ENCODE data around the gene SMIM27. TPM values are rescaled to one million over a fixed set of nuclear protein-coding genes. Genes with fewer than 3 reads are reported as not detected.
A peak's percentile ranks its signal among the peaks of the same experiment; 100 is the strongest.

Gene SMIM27
- total RNA-seq, 1 experiment from 2014 or later, result 13.6 TPM

DNA sequence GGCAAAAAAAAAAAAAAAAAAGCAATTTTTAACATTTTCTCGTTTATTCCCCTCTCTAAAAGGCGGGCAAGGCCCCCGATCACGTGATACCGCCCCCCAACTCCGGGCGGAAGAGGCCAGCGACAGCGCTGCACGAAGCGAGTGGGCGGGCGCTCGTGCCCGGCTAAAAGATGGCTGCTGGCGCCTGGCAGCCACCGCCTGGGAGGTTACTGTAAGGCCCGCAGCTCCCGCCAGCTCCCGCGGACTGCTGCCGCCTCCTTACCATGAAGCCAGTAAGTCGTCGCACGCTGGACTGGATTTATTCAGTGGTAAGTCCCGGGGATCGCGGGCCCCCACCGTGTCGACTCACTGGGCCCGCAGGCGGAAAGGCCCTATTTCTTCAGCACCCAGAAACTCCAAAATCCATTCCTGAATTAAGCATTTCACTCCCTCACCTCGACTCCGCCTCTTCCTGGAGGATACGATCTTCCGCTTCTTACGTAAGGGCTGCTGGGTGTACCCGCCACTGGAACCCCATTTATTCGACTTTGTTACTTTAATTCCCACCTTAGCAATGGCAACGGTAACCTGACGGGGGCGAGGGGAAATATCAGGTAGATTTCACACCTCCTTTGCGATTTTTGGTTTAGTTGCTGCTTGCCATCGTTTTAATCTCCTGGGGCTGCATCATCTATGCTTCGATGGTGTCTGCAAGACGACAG is at the start of gene SMIM27, which contains the start of gene TOPORS (continued):
- TF ChIP-seq, protein P1, sequence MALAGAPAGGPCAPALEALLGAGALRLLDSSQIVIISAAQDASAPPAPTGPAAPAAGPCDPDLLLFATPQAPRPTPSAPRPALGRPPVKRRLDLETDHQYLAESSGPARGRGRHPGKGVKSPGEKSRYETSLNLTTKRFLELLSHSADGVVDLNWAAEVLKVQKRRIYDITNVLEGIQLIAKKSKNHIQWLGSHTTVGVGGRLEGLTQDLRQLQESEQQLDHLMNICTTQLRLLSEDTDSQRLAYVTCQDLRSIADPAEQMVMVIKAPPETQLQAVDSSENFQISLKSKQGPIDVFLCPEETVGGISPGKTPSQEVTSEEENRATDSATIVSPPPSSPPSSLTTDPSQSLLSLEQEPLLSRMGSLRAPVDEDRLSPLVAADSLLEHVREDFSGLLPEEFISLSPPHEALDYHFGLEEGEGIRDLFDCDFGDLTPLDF (CRISPR knock-in tag; IDR thresholded peaks at IDR 0.05), result no peak
- TF ChIP-seq PRRX2 (CRISPR knock-in tag; IDR thresholded peaks at IDR 0.05) (no peak), RELA (CRISPR knock-in tag; IDR thresholded peaks at IDR 0.05; ENCODE audit: borderline replicate concordance) (no peak), ZNF396 (CRISPR knock-in tag; IDR thresholded peaks at IDR 0.05; ENCODE audit: borderline replicate concordance) (no peak), SP1 (CRISPR knock-in tag; conservative IDR thresholded peaks at IDR 0.05) (peak; percentile 90), HMGA2 (CRISPR knock-in tag; IDR thresholded peaks at IDR 0.05) (no peak), ELF4 (CRISPR knock-in tag; IDR thresholded peaks at IDR 0.05; ENCODE audit: low read depth) (no peak), ZNF138 (CRISPR knock-in tag; conservative IDR thresholded peaks at IDR 0.05) (no peak)
- TF ChIP-seq, protein P2, sequence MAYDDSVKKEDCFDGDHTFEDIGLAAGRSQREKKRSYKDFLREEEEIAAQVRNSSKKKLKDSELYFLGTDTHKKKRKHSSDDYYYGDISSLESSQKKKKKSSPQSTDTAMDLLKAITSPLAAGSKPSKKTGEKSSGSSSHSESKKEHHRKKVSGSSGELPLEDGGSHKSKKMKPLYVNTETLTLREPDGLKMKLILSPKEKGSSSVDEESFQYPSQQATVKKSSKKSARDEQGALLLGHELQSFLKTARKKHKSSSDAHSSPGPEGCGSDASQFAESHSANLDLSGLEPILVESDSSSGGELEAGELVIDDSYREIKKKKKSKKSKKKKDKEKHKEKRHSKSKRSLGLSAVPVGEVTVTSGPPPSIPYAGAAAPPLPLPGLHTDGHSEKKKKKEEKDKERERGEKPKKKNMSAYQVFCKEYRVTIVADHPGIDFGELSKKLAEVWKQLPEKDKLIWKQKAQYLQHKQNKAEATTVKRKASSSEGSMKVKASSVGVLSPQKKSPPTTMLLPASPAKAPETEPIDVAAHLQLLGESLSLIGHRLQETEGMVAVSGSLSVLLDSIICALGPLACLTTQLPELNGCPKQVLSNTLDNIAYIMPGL (CRISPR knock-in tag; IDR thresholded peaks at IDR 0.05), result no peak
- TF ChIP-seq, protein P3, sequence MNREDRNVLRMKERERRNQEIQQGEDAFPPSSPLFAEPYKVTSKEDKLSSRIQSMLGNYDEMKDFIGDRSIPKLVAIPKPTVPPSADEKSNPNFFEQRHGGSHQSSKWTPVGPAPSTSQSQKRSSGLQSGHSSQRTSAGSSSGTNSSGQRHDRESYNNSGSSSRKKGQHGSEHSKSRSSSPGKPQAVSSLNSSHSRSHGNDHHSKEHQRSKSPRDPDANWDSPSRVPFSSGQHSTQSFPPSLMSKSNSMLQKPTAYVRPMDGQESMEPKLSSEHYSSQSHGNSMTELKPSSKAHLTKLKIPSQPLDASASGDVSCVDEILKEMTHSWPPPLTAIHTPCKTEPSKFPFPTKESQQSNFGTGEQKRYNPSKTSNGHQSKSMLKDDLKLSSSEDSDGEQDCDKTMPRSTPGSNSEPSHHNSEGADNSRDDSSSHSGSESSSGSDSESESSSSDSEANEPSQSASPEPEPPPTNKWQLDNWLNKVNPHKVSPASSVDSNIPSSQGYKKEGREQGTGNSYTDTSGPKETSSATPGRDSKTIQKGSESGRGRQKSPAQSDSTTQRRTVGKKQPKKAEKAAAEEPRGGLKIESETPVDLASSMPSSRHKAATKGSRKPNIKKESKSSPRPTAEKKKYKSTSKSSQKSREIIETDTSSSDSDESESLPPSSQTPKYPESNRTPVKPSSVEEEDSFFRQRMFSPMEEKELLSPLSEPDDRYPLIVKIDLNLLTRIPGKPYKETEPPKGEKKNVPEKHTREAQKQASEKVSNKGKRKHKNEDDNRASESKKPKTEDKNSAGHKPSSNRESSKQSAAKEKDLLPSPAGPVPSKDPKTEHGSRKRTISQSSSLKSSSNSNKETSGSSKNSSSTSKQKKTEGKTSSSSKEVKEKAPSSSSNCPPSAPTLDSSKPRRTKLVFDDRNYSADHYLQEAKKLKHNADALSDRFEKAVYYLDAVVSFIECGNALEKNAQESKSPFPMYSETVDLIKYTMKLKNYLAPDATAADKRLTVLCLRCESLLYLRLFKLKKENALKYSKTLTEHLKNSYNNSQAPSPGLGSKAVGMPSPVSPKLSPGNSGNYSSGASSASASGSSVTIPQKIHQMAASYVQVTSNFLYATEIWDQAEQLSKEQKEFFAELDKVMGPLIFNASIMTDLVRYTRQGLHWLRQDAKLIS (CRISPR knock-in tag; IDR thresholded peaks at IDR 0.05; ENCODE audit: borderline replicate concordance), result peak; percentile 76; the same call in 1 of the 2 replicates
- TF ChIP-seq, protein P4, sequence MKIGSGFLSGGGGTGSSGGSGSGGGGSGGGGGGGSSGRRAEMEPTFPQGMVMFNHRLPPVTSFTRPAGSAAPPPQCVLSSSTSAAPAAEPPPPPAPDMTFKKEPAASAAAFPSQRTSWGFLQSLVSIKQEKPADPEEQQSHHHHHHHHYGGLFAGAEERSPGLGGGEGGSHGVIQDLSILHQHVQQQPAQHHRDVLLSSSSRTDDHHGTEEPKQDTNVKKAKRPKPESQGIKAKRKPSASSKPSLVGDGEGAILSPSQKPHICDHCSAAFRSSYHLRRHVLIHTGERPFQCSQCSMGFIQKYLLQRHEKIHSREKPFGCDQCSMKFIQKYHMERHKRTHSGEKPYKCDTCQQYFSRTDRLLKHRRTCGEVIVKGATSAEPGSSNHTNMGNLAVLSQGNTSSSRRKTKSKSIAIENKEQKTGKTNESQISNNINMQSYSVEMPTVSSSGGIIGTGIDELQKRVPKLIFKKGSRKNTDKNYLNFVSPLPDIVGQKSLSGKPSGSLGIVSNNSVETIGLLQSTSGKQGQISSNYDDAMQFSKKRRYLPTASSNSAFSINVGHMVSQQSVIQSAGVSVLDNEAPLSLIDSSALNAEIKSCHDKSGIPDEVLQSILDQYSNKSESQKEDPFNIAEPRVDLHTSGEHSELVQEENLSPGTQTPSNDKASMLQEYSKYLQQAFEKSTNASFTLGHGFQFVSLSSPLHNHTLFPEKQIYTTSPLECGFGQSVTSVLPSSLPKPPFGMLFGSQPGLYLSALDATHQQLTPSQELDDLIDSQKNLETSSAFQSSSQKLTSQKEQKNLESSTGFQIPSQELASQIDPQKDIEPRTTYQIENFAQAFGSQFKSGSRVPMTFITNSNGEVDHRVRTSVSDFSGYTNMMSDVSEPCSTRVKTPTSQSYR (CRISPR knock-in tag; IDR thresholded peaks at IDR 0.05), result no peak
- TF ChIP-seq, protein P5, sequence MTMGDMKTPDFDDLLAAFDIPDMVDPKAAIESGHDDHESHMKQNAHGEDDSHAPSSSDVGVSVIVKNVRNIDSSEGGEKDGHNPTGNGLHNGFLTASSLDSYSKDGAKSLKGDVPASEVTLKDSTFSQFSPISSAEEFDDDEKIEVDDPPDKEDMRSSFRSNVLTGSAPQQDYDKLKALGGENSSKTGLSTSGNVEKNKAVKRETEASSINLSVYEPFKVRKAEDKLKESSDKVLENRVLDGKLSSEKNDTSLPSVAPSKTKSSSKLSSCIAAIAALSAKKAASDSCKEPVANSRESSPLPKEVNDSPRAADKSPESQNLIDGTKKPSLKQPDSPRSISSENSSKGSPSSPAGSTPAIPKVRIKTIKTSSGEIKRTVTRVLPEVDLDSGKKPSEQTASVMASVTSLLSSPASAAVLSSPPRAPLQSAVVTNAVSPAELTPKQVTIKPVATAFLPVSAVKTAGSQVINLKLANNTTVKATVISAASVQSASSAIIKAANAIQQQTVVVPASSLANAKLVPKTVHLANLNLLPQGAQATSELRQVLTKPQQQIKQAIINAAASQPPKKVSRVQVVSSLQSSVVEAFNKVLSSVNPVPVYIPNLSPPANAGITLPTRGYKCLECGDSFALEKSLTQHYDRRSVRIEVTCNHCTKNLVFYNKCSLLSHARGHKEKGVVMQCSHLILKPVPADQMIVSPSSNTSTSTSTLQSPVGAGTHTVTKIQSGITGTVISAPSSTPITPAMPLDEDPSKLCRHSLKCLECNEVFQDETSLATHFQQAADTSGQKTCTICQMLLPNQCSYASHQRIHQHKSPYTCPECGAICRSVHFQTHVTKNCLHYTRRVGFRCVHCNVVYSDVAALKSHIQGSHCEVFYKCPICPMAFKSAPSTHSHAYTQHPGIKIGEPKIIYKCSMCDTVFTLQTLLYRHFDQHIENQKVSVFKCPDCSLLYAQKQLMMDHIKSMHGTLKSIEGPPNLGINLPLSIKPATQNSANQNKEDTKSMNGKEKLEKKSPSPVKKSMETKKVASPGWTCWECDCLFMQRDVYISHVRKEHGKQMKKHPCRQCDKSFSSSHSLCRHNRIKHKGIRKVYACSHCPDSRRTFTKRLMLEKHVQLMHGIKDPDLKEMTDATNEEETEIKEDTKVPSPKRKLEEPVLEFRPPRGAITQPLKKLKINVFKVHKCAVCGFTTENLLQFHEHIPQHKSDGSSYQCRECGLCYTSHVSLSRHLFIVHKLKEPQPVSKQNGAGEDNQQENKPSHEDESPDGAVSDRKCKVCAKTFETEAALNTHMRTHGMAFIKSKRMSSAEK (CRISPR knock-in tag; IDR thresholded peaks at IDR 0.05; ENCODE audit: borderline replicate concordance), result no peak
- TF ChIP-seq, protein P6, sequence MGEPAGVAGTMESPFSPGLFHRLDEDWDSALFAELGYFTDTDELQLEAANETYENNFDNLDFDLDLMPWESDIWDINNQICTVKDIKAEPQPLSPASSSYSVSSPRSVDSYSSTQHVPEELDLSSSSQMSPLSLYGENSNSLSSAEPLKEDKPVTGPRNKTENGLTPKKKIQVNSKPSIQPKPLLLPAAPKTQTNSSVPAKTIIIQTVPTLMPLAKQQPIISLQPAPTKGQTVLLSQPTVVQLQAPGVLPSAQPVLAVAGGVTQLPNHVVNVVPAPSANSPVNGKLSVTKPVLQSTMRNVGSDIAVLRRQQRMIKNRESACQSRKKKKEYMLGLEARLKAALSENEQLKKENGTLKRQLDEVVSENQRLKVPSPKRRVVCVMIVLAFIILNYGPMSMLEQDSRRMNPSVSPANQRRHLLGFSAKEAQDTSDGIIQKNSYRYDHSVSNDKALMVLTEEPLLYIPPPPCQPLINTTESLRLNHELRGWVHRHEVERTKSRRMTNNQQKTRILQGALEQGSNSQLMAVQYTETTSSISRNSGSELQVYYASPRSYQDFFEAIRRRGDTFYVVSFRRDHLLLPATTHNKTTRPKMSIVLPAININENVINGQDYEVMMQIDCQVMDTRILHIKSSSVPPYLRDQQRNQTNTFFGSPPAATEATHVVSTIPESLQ (CRISPR knock-in tag; IDR thresholded peaks at IDR 0.05), result no peak
- TF ChIP-seq, protein P7, sequence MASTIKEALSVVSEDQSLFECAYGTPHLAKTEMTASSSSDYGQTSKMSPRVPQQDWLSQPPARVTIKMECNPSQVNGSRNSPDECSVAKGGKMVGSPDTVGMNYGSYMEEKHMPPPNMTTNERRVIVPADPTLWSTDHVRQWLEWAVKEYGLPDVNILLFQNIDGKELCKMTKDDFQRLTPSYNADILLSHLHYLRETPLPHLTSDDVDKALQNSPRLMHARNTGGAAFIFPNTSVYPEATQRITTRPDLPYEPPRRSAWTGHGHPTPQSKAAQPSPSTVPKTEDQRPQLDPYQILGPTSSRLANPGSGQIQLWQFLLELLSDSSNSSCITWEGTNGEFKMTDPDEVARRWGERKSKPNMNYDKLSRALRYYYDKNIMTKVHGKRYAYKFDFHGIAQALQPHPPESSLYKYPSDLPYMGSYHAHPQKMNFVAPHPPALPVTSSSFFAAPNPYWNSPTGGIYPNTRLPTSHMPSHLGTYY (CRISPR knock-in tag; IDR thresholded peaks at IDR 0.05), result no peak
- TF ChIP-seq, protein P8, sequence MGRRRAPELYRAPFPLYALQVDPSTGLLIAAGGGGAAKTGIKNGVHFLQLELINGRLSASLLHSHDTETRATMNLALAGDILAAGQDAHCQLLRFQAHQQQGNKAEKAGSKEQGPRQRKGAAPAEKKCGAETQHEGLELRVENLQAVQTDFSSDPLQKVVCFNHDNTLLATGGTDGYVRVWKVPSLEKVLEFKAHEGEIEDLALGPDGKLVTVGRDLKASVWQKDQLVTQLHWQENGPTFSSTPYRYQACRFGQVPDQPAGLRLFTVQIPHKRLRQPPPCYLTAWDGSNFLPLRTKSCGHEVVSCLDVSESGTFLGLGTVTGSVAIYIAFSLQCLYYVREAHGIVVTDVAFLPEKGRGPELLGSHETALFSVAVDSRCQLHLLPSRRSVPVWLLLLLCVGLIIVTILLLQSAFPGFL (CRISPR knock-in tag; IDR thresholded peaks at IDR 0.05; ENCODE audit: borderline replicate concordance), result no peak
- TF ChIP-seq, protein P9, sequence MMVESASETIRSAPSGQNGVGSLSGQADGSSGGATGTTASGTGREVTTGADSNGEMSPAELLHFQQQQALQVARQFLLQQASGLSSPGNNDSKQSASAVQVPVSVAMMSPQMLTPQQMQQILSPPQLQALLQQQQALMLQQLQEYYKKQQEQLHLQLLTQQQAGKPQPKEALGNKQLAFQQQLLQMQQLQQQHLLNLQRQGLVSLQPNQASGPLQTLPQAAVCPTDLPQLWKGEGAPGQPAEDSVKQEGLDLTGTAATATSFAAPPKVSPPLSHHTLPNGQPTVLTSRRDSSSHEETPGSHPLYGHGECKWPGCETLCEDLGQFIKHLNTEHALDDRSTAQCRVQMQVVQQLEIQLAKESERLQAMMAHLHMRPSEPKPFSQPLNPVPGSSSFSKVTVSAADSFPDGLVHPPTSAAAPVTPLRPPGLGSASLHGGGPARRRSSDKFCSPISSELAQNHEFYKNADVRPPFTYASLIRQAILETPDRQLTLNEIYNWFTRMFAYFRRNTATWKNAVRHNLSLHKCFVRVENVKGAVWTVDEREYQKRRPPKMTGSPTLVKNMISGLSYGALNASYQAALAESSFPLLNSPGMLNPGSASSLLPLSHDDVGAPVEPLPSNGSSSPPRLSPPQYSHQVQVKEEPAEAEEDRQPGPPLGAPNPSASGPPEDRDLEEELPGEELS (CRISPR knock-in tag; IDR thresholded peaks at IDR 0.05), result peak; percentile 68; the same call in 1 of the 2 replicates

Measured in WTC11 (cell line).